ENCODE measurements around the gene PER1.

DNA sequence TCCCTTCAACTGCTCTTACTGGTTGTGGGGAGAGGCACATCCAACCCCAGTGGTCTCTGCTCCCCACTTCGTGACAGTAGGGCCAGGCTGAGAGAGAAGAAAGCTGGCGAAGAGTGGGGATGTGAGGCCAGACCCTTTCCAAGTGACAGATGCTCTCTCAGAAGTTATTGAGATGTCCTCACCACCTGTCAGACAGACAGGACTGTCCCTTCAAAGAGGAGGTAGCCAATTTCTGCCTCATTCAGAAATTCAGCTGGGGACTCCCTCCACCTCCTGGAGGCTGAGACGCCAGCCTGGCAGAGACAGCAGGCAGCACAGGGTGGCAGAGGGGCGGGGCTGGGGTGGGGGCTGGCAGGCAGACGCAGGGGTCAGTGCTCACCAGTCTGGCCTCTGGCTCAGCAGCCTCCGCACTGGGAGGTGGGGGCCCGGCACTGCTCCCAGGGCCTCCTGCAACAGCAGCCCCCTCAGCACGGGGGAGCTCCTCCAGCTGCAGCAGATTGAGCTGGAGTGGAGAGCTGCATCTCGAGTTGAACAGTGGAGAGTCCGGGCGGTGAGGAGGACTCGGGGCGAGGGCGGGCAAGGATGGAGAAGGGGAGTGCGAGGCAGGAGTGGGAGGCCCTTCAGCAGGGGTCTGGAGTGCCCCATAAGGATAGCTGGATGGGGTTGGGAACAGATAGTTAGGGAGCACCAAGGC lies 9.2 kb downstream of the PER1 start:
- TF ChIP-seq, protein P1, sequence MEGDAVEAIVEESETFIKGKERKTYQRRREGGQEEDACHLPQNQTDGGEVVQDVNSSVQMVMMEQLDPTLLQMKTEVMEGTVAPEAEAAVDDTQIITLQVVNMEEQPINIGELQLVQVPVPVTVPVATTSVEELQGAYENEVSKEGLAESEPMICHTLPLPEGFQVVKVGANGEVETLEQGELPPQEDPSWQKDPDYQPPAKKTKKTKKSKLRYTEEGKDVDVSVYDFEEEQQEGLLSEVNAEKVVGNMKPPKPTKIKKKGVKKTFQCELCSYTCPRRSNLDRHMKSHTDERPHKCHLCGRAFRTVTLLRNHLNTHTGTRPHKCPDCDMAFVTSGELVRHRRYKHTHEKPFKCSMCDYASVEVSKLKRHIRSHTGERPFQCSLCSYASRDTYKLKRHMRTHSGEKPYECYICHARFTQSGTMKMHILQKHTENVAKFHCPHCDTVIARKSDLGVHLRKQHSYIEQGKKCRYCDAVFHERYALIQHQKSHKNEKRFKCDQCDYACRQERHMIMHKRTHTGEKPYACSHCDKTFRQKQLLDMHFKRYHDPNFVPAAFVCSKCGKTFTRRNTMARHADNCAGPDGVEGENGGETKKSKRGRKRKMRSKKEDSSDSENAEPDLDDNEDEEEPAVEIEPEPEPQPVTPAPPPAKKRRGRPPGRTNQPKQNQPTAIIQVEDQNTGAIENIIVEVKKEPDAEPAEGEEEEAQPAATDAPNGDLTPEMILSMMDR (IDR thresholded peaks at IDR 0.05 in 4 of 5, conservative IDR thresholded peaks at IDR 0.05 in 1 of 5) = no peak
- TF ChIP-seq POLR2A (IDR thresholded peaks at IDR 0.05) = no peak

Measured in gastrocnemius medialis (tissue), 4 donors.